T-cell (primary cell): ENCODE data around the gene BABAM2. TPM values are rescaled to one million over a fixed set of nuclear protein-coding genes. Genes with fewer than 3 reads are reported as not detected.

Experiments
- ATAC-seq, 4 experiments: fragments of 200-7000 bp in 3 of 4; fragments of 150-1000 bp in 1 of 4; cut with Tn5 transposase; replicated peaks in 1 of 4; 1 replicate in 3 of 4; 2 replicates in 1 of 4; pipeline ENCODE4 v1.10.0; 2021; ENCODE audit warnings: moderate library complexity in 3 of 4, mild to moderate bottlenecking in 2 of 4, moderate number of reproducible peaks in 1 of 4
- CTCF ChIA-PET, 2 donors: fragments of 300-600 bp; sonication (Branson Sonifier 250); formaldehyde crosslinking; loops; one replicate each; lab custom pipeline; 2022; ENCODE audit warnings: antibody characterized with exemption in 2 of 2; lab: Charles Lee
- POLR2A ChIA-PET, 2 donors: fragments of 300-600 bp; sonication (Branson Sonifier 250); formaldehyde crosslinking; loops; one replicate each; lab custom pipeline; 2022; ENCODE audit warnings: antibody characterized with exemption in 2 of 2; lab: Charles Lee
- DNase-seq, 35 experiments: peaks; one replicate each; pipeline versions ENCODE4 v3.0.0 to v3.0.0-alpha.2; 2013 to 2023
- H3K27ac ChIP-seq: one replicate; pipeline ENCODE4 v1.5.1; 2013; ENCODE audit warnings: low read length
- H3K27me3 ChIP-seq, 2 experiments: replicated peaks in 1 of 2; 1 replicate in 1 of 2; 2 replicates in 1 of 2; pipeline versions ENCODE4 v1.6.1 to v1.7.0; 2013; ENCODE audit warnings: low read length in 1 of 2, mixed read lengths in 1 of 2; ENCODE audit not compliant: control insufficient read depth in 2 of 2, insufficient read depth in 2 of 2; ENCODE audit errors: extremely low read depth in 1 of 2
- H3K36me3 ChIP-seq, 2 donors: 1 replicate in 1 of 2; 2 replicates in 1 of 2; pipeline versions ENCODE4 v1.6.1 to v1.7.0; 2013; ENCODE audit warnings: low read length in 1 of 2; ENCODE audit not compliant: control insufficient read depth in 2 of 2, insufficient read depth in 1 of 2; ENCODE audit errors: extremely low read depth in 1 of 2
- H3K4me1 ChIP-seq, 2 experiments: 1 replicate in 1 of 2; 2 replicates in 1 of 2; pipeline versions ENCODE4 v1.6.1 to v1.7.0; 2013; ENCODE audit warnings: low read length in 2 of 2, mixed read lengths in 1 of 2; ENCODE audit not compliant: insufficient read depth in 2 of 2, control insufficient read depth in 1 of 2; ENCODE audit errors: extremely low read depth in 1 of 2
- H3K4me3 ChIP-seq, 2 donors: 1 replicate in 1 of 2; 2 replicates in 1 of 2; pipeline versions ENCODE4 v1.5.1 to v1.7.0; 2013; ENCODE audit warnings: mild to moderate bottlenecking in 2 of 2, low read length in 1 of 2, moderate library complexity in 1 of 2; ENCODE audit not compliant: control insufficient read depth in 1 of 2; ENCODE audit errors: extremely low read depth in 1 of 2
- H3K9me3 ChIP-seq: 2 replicates; pipeline ENCODE4 v1.7.0; 2013
- H3K27ac Mint-ChIP-seq, 2 donors: one replicate each; pipeline ENCODE4 v1.8.0; 2020 to 2021; ENCODE audit warnings: mild to moderate bottlenecking in 2 of 2, mixed read lengths in 2 of 2
- H3K27me3 Mint-ChIP-seq, 2 donors: one replicate each; pipeline ENCODE4 v1.8.0; 2021 to 2022; ENCODE audit warnings: mixed read lengths in 2 of 2
- H3K36me3 Mint-ChIP-seq: one replicate; pipeline ENCODE4 v1.8.0; 2021; ENCODE audit warnings: mixed read lengths
- H3K4me1 Mint-ChIP-seq, 3 donors: one replicate each; pipeline ENCODE4 v1.8.0; 2020 to 2022; ENCODE audit warnings: mixed read lengths in 3 of 3, mild to moderate bottlenecking in 1 of 3
- H3K4me3 Mint-ChIP-seq, 3 donors: one replicate each; pipeline ENCODE4 v1.8.0; 2020 to 2022; ENCODE audit warnings: mild to moderate bottlenecking in 3 of 3, mixed read lengths in 3 of 3, moderate library complexity in 3 of 3
- H3K9me3 Mint-ChIP-seq, 3 donors: one replicate each; pipeline ENCODE4 v1.8.0; 2020 to 2022; ENCODE audit warnings: mixed read lengths in 3 of 3
- WGBS: methylation state at CpG from one replicate; pipeline ENCODE4 v1.1.5; 2013; ENCODE audit warnings: missing lambda C conversion rate; ENCODE audit not compliant: insufficient coverage; 5-methylcytosine and 5-hydroxymethylcytosine counted together
- total RNA-seq, 35 experiments: library from RNA in 6 of 35; stranded (reverse) in 6 of 35; fragments of 120-200 nt in 1 of 35; gene quantifications; one replicate each; pipeline versions ENCODE4 v1.2.1 to v1.2.4 and lab custom pipeline; 2013 to 2026

The BABAM2 gene
- total RNA-seq, 5 donors from 2014 or later (not counting 1 experiment from before 2014, with no cell fraction given) = 28.4 to 45.2 (median 37.4) TPM

GRCh38 chr2:28161466-28161865 lies 270.9 kb downstream of the BABAM2 start:
- CTCF ChIA-PET = no interaction called here
- Mint-ChIP-seq H3K9me3 (peaks cover 0 to 3% (median 0%) of the 10 kb centered on the region in 3 donors), H3K4me3 (no peak overlapping the region), H3K4me1 (no peaks in the 10 kb centered on the region), H3K27ac (no peak overlapping the region), H3K27me3 (no peaks in the 10 kb centered on the region), H3K36me3 (peaks cover 46% of the 10 kb centered on the region)
- WGBS = 100% methylated on average over 1 of the region's 2 CpGs
- H3K27ac ChIP-seq = no peak overlapping the region
- H3K9me3 ChIP-seq = no peaks in the 10 kb centered on the region
- ATAC-seq = no peak
- no peaks in the 10 kb centered on the region for H3K4me1 ChIP-seq
- no peaks in the 10 kb centered on the region for H3K36me3 ChIP-seq
- POLR2A ChIA-PET = no interaction called here
- no peaks in the 10 kb centered on the region for H3K27me3 ChIP-seq
- no peak overlapping the region for H3K4me3 ChIP-seq
- no peak for DNase-seq

- H3K27me3 Mint-ChIP-seq = no peaks in the 10 kb centered on the region
- H3K27ac Mint-ChIP-seq = no peak overlapping the region
- Histone ChIP-seq H3K36me3 (no peaks in the 10 kb centered on the region), H3K4me3 (no peak overlapping the region), H3K9me3 (no peaks in the 10 kb centered on the region), H3K4me1 (no peaks in the 10 kb centered on the region), H3K27ac (no peak overlapping the region), H3K27me3 (no peaks in the 10 kb centered on the region)
- no peak overlapping the region for H3K4me3 Mint-ChIP-seq
- WGBS = 100% methylated on average over 1 of the region's 3 CpGs
- ATAC-seq = no peak
- H3K9me3 Mint-ChIP-seq = no peaks in the 10 kb centered on the region
- H3K36me3 Mint-ChIP-seq = peaks cover 41% of the 10 kb centered on the region
- no peak for DNase-seq
- ChIA-PET CTCF (interaction anchor here in 1 of 2 donors (0.6 to 0.7 kb wide), 2 partner anchors 74 to 229 kb away, joined by 3 read pairs; no protein-coding TSS in a partner anchor), POLR2A (no interaction called here)
- H3K4me1 Mint-ChIP-seq = no peaks in the 10 kb centered on the region
These were observed 272.0 kb downstream of the BABAM2 start for GRCh38 chr2:28162564-28162963.

GRCh38 chr2:28163028-28163427 lies 272.5 kb downstream of the BABAM2 start:
- Mint-ChIP-seq H3K36me3 (peaks cover 41% of the 10 kb centered on the region), H3K9me3 (no peaks in the 10 kb centered on the region), H3K27ac (no peak overlapping the region), H3K4me3 (no peak overlapping the region), H3K27me3 (no peaks in the 10 kb centered on the region), H3K4me1 (no peaks in the 10 kb centered on the region)
- H3K36me3 ChIP-seq = no peaks in the 10 kb centered on the region
- H3K9me3 ChIP-seq = no peaks in the 10 kb centered on the region
- no peaks in the 10 kb centered on the region for H3K4me1 ChIP-seq
- ChIA-PET POLR2A (no interaction called here), CTCF (interaction anchor here in 1 of 2 donors (0.6 to 0.7 kb wide), 2 partner anchors 73 to 228 kb away, joined by 3 read pairs; no protein-coding TSS in a partner anchor)
- H3K4me3 ChIP-seq = no peak overlapping the region
- 83% methylated on average over 1 of the region's 4 CpGs for WGBS
- no peak overlapping the region for H3K27ac ChIP-seq
- DNase-seq (no peak), ATAC-seq (no peak)
- H3K27me3 ChIP-seq = no peaks in the 10 kb centered on the region

- Histone ChIP-seq H3K27ac (no peak overlapping the region), H3K36me3 (no peaks in the 10 kb centered on the region), H3K9me3 (no peaks in the 10 kb centered on the region), H3K4me3 (no peak overlapping the region), H3K27me3 (no peaks in the 10 kb centered on the region), H3K4me1 (no peaks in the 10 kb centered on the region)
- POLR2A ChIA-PET = no interaction called here
- WGBS = 100% methylated on average over 4 of the region's 6 CpGs
- ATAC-seq = no peak
- CTCF ChIA-PET = no interaction called here
- Mint-ChIP-seq H3K4me1 (no peaks in the 10 kb centered on the region), H3K27ac (no peak overlapping the region), H3K9me3 (no peaks in the 10 kb centered on the region), H3K4me3 (no peak overlapping the region), H3K27me3 (no peaks in the 10 kb centered on the region), H3K36me3 (peaks cover 37% of the 10 kb centered on the region)
- DNase-seq = no peak
These were observed 273.2 kb downstream of the BABAM2 start for GRCh38 chr2:28163627-28164279.

- no peak for DNase-seq
- no peak for ATAC-seq
- H3K4me3 ChIP-seq = no peak overlapping the region
- Mint-ChIP-seq H3K4me1 (no peaks in the 10 kb centered on the region), H3K27me3 (no peaks in the 10 kb centered on the region), H3K27ac (no peak overlapping the region), H3K4me3 (no peak overlapping the region), H3K9me3 (no peaks in the 10 kb centered on the region), H3K36me3 (peaks cover 31% of the 10 kb centered on the region)
- ChIA-PET POLR2A (no interaction called here), CTCF (interaction anchor here in 1 of 2 donors (0.8 kb wide), 1 partner anchor 460 kb away, joined by 3 read pairs; no protein-coding TSS in a partner anchor)
- H3K9me3 ChIP-seq = no peaks in the 10 kb centered on the region
- H3K27ac ChIP-seq = no peak overlapping the region
- no peaks in the 10 kb centered on the region for H3K36me3 ChIP-seq
- H3K27me3 ChIP-seq = no peaks in the 10 kb centered on the region
- H3K4me1 ChIP-seq = no peaks in the 10 kb centered on the region
- WGBS = 95% methylated on average over 4 of the region's 8 CpGs
These were observed 273.8 kb downstream of the BABAM2 start for GRCh38 chr2:28164280-28164801.

GRCh38 chr2:28165087-28165635 lies 274.6 kb downstream of the BABAM2 start:
- Histone ChIP-seq H3K27ac (no peak overlapping the region), H3K36me3 (no peaks in the 10 kb centered on the region), H3K27me3 (no peaks in the 10 kb centered on the region), H3K9me3 (no peaks in the 10 kb centered on the region), H3K4me3 (no peak overlapping the region), H3K4me1 (no peaks in the 10 kb centered on the region)
- no peaks in the 10 kb centered on the region for H3K27me3 Mint-ChIP-seq
- H3K27ac Mint-ChIP-seq = no peak overlapping the region
- no peak overlapping the region for H3K4me3 Mint-ChIP-seq
- peaks cover 31% of the 10 kb centered on the region for H3K36me3 Mint-ChIP-seq
- ChIA-PET CTCF (no interaction called here), POLR2A (interaction anchor here in 1 of 2 donors (0.6 kb wide), 1 partner anchor 363 kb away, joined by 3 read pairs; no protein-coding TSS in a partner anchor)
- DNase-seq = no peak
- H3K4me1 Mint-ChIP-seq = no peaks in the 10 kb centered on the region
- WGBS = 100% methylated on average over 2 of the region's 5 CpGs
- H3K9me3 Mint-ChIP-seq = no peaks in the 10 kb centered on the region
- ATAC-seq = no peak
